HG03469 (cell line): Measurements from ENCODE around the gene PCNX1.
"Not testable (repeated sequence)": the region's sequence is repeated elsewhere in the genome, so short reads cannot be mapped to it uniquely, and the experiment has no call there.

Source experiments
- ATAC-seq: cut with Tn5 transposase; IDR thresholded peaks from one replicate; pipeline ENCODE4 v1.9.1; 2021; ENCODE audit warnings: mild to moderate bottlenecking, moderate library complexity, moderate number of reproducible peaks; ENCODE audit not compliant: unreplicated experiment

The PCNX1 gene

GRCh38 chr14:71117839-71118743 is 210.8 kb downstream of the PCNX1 start:
- ATAC-seq, result no peak

- ATAC-seq, result no peak
Observed at GRCh38 chr14:71119075-71119474, 211.8 kb downstream of the PCNX1 start.

- ATAC-seq, result no peak
Observed at GRCh38 chr14:71119832-71120231, 212.6 kb downstream of the PCNX1 start.

GRCh38 chr14:71121001-71121400 is 213.7 kb downstream of the PCNX1 start:
- no peak for ATAC-seq

- ATAC-seq, result no peak
Observed at GRCh38 chr14:71121711-71122110, 214.5 kb downstream of the PCNX1 start.

- ATAC-seq, result no peak
Observed at GRCh38 chr14:71122866-71123565, 215.8 kb downstream of the PCNX1 start.

GRCh38 chr14:71123579-71124135 is 216.4 kb downstream of the PCNX1 start:
- ATAC-seq, result no peak

- ATAC-seq, result not testable (repeated sequence)
Observed at GRCh38 chr14:71129716-71130490, 222.6 kb downstream of the PCNX1 start.

- no peak for ATAC-seq
Observed at GRCh38 chr14:71130491-71131179, 223.4 kb downstream of the PCNX1 start.

GRCh38 chr14:71133296-71133695 is 226.0 kb downstream of the PCNX1 start:
- ATAC-seq, result no peak

GRCh38 chr14:71135496-71135895 is 228.2 kb downstream of the PCNX1 start:
- no peak for ATAC-seq

GRCh38 chr14:71135911-71136310 is 228.7 kb downstream of the PCNX1 start:
- ATAC-seq, result no peak

- ATAC-seq, result no peak
Observed at GRCh38 chr14:71136386-71137060, 229.3 kb downstream of the PCNX1 start.

GRCh38 chr14:71137536-71138447 is 230.5 kb downstream of the PCNX1 start:
- no peak for ATAC-seq

- ATAC-seq, result no peak
Observed at GRCh38 chr14:71138448-71139293, 231.4 kb downstream of the PCNX1 start.

GRCh38 chr14:71139294-71139946 is 232.2 kb downstream of the PCNX1 start:
- no peak for ATAC-seq

- ATAC-seq, result no peak
Observed at GRCh38 chr14:71140157-71140556, 232.9 kb downstream of the PCNX1 start.
